NCI-H1436 treated with DMSO at 0.1 percent for 48 hours (cell line): Measurements from ENCODE around the gene MYRF.

Experiments used
- DNase-seq: peaks from one replicate; lab custom pipeline; 2025; lab: John Stamatoyannopoulos, UW

The MYRF gene

DNA sequence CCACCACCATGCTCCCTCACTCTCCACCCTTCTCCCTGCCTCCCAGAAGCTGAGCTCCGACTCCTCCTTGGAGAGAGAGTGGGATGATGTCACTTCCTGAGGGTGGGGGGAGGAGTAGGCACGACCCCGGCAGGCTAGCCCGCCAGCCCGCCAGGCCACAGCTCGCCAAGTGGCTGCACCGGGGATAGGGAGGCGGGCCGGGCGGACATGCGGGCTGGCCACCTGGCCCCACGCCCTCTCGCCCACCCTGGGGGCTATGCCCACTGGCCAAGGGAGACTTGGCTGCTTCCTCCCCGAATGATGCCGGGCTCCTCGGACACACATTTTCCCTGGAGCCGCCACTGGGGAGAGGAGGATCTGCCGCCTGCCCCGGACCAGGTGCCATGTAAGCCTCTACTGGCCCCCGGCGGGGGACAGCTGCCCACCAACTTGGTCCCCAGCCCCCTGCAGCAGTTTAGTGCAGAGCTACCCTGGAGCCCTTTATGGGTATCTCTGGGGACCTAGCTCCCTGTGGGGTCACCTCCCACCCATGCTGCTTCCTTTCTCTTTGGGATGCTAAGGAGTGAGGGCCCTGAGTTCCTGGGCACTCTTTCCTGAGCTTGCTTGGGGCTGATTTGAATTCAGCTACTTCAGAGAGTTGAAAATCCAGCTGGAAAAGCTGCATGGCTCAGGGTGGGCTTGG, 33.7 kb upstream of the MYRF start:
- no peak for DNase-seq

DNA sequence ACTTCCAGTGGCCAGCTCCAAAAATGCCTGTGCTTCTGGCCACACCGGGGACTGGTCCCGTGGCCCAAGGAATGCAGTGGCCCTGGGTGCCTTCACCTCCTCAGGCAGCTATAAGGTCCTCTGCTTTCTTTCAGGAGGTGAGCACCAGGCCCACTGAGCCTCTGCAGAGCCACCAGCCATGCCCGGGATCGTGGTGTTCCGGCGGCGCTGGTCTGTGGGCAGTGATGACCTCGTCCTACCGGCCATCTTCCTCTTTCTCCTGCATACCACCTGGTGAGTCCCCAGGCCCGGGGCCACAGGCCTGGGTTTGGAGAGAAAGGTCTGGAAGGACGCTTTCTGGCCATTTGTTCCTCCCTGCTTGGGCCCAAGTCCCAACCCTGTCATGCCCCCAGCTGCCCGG, 32.5 kb upstream of the MYRF start:
- DNase-seq = no peak

GRCh38 chr11:61720597-61720996, 31.8 kb upstream of the MYRF start:
- DNase-seq = no peak

DNA sequence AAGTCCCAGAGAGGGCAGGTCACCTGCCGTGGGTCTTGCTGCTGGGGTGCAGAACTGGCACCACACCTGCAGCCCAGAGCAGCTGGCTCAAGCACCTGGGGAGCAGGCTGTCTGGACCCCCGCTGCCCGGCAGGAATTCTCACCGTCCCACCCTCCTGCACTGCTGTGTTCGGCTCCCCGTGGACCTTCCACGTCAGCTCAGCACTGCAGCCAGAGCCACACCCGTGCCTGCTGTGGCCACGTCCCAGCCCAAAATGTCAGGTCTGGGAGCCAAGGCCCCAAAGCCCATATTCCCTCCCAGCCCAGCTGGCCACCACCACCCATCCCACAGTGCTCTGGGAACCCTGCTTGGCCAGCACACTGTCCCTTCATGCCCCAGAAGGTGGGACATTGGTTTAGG, 28.0 kb upstream of the MYRF start:
- no peak for DNase-seq

GRCh38 chr11:61725781-61726231, 26.6 kb upstream of the MYRF start:
- no peak for DNase-seq

- DNase-seq = no peak
Measured at GRCh38 chr11:61726775-61727174, 25.7 kb upstream of the MYRF start.

DNA sequence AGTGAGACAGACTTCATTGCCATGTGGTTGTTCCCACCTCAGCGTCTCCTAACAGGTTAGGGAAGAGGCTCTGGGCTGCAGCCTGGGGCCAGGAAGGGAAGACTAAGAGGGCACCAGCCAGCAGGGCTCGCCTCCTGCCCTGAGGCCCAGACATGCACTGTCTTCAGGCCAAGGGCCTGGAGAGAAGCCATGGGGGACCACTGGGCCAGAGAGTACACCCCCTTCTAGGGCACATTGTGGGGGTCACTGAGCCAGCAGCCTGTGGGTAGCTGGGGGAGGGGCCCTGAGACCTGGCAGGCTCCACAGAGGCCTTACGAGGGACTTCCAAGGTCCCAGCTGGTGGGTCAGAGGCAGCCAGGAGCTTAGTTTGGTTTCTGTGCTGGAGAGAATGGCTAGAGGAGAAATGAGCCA, 25.0 kb upstream of the MYRF start:
- no peak for DNase-seq

DNA sequence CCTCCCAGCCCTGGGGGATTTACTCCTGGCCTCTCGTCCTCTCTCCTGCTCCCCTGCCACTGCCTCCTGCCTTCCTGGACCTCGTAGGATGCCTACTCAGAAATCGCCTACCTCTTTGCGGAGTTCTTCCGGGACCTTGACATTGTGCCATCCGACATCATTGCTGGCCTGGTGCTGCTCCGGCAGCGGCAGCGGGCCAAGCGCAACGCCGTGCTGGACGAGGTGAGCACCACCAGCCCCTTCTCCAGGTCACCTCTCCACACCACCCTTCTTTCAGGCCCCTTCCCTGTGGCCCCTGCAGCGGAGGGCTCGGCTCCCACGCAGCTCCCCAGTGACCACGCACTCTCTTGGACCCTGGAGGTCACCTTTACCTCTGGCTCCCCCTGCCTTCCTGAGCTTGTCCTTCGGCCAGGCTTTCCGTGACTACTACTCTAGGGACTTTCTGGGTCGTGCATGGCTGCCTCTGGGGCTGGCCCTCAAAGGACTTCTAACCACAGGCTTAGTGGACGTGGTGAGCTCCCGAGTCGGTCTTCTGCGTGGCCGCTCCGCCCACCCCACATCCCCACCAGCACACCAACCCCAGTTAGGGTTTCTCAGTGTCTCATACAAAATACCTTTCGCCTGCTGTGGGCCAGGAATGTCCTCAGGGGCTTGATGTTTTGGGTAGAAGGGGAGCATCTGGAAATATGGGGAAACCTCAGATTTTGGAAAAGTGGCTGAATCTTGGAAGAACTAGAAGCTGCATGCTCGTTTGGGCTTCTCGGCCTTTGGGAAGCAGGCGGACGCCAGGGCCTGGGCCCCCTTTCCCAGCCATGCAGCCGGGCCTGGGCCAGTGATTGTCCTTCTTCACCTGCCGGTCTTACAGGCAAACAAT, 24.1 kb upstream of the MYRF start:
- no peak for DNase-seq

GRCh38 chr11:61728940-61729219, 23.6 kb upstream of the MYRF start:
- no peak for DNase-seq

- DNase-seq = peak; percentile 61
Measured at GRCh38 chr11:61730240-61730994, 22.0 kb upstream of the MYRF start.

DNA sequence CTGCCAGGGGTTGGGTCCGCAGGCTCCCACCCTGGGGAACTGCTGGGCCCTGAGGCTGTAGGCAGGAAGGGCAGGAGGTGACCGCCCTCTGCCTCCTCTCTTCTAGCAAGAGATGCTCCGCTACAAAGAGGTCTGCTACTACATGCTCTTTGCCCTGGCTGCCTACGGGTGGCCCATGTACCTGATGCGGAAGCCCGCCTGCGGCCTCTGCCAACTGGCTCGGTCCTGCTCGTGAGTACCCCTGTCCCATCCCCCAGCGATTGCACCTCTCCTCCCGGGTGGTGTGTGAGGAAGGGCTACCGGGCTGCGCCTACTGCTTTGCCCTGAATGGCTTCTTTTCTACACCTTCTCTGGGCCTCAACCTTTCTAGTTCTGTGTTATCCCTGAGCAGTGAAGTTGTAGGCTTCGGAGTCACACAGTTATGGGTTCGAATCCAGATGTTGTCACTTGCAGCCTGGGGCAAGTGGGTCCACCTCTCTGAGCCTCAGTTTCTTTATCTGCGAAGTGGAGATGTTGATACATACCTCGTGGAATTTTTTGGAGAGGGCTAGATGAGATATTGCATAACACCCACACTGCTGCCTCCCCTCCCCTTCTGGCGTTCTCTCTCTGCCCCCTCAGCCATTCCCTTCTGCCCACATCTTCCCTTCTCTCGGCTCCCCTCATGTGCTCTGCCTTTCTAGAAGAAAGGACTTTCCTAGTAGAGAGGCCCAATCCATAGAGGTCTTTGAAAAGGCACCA, 21.1 kb upstream of the MYRF start:
- DNase-seq = no peak

- DNase-seq = no peak
Measured at GRCh38 chr11:61731952-61732675, 20.3 kb upstream of the MYRF start.

GRCh38 chr11:61732705-61733104, 19.7 kb upstream of the MYRF start:
- DNase-seq = no peak

DNA sequence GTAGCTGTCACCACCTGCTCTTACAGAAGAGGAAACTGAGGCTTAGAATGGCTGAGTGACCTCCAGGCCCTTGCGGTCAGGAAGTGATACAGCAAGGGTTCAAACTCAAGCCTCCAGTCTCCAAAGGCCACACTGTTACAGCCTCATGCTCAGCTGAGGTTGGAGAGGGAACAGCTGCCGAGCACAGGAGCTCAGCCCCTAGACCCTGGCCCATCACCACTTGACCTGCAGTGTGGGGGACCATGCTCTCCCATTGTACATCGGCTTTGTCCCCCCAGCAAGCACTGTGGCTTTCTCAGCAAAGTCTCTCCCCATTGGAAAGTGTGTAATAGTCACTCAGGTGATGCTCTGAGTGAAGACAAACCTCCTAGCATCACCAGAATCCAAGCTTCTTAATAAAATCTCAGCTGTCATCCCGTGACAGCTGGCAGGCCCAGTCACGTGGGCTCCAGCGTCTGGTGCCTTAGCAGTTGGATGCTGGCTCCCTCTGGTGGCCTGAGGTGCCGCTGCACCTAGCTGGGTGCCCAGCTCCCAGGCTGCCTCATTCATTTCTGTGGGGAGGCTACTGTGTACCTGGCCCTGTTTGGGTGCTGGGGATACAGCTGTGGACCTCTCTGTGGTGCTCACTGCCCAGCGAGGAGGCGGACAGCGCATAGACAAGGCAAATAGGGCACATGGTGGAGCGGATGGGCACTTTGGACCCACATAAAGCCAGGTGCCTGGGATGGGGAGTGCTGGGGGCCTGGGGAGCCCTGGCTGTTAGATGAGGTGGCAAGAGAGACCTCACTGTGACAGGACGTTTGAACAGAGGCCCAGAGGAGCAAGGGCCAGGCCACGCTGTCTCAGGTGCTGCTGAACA, 19.1 kb upstream of the MYRF start:
- no peak for DNase-seq

DNA sequence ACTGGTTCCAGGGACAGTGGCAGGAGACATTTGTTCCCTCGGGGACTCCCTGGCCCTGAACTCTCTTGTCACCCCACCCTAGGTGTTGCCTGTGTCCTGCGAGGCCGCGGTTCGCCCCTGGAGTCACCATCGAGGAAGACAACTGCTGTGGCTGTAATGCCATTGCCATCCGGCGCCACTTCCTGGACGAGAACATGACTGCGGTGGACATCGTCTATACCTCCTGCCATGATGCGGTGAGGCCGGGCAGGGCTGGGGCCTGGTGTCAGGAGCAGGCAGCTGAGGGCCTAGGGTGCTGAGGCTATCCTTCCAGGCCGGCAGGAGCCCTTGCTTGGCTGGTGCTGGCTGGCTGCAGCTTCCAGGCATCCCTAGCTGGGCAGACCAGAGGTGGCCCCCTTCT, 17.7 kb upstream of the MYRF start:
- DNase-seq = no peak

DNA sequence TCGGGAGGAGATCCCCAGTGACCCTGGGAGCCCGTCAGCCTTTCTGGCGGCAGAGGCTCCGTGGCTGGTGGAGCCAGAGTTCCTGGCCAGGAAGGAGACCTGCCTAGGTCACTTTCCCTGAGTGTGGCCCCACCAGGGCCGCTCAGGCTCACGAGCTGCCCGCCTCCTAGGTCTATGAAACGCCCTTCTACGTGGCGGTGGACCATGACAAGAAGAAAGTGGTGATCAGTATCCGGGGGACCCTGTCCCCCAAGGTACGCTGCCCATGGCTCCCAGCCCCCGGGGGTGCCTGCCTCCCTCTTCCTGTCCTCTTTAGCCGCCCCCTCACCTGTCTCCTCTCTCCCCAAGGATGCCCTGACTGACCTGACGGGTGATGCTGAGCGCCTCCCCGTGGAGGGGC, 17.0 kb upstream of the MYRF start:
- no peak for DNase-seq

GRCh38 chr11:61736310-61736709, 16.1 kb upstream of the MYRF start:
- DNase-seq = no peak

DNA sequence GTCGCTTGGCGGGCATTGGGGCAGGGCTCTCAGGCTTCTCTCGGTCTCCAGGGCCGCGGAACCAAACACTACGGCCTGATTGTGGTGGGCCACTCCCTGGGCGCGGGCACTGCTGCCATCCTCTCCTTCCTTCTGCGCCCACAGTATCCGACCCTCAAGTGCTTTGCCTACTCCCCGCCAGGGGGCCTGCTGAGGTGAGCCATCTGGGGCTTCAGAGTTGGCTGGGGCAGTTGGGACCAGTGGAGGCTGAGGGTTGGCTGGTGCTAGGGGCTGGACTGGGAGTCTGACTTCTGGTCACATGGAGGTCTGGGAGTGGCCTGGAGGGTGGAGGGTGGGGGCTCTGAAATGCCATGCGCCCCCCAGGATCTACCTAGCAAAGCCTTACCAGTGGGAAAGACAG, 15.3 kb upstream of the MYRF start:
- no peak for DNase-seq

DNA sequence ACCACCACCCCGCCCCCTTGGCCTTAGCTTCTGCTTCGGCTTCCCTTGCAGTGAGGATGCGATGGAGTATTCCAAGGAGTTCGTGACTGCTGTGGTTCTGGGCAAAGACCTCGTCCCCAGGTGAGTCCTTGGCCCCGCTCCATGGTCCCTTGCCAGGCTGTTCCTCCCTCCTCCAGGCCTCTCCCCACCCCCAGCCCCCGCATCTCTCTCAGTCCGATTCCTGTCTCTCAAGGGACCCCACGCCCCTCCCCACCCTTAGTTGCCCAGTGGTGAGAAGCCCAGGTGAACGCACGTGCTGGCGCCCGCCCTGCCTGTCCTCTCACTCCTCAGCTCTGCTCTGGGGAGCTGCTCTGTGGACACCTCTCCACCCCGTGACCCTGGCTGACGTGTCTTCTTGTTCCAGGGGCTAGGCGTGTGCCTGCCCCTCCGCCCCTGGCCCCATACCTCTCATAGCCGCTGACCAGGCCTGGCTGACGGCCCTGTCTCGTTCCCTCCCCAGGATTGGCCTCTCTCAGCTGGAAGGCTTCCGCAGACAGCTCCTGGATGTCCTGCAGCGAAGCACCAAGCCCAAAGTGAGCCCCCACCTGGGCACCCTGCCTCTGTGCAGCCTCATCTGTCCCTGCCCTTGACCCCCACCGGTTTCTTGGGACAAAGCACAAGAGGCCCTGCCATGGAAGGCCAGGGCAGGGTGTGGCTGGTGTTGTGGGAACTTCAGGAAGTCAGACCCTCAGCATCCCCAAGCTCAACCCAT, 14.6 kb upstream of the MYRF start:
- DNase-seq = no peak

DNA sequence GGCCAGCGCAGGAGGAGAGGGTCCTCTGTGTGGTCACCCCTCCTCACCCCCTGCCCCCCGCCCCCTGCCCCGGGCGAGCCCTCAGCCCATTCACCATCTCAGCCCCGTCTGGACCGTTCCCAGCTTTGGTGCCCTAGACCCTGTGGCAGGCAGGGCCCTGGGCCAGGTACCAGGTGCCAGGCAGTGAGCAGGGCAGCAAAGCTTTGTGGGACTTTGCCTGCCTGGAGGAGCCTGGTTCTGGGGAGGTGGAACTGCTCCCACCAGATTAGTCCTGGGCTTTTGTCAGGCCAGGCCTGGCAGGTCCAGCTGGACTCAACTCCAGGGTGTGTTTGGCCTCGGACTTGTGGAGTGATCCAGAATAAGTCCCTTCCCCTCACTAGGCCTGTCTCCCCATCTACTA, 13.7 kb upstream of the MYRF start:
- no peak for DNase-seq
